KMS-11 (cell line): ENCODE data around the gene CTBP2.

Experiments used
- H2AFZ ChIP-seq: fragments of 200-600 bp; sonication (generic); 2 replicates; pipeline ENCODE4 v1.6.1; 2016; ENCODE audit warnings: antibody characterized with exemption, mixed run types, low read depth
- H3K27ac ChIP-seq: fragments of 200-600 bp; sonication (generic); 2 replicates; pipeline ENCODE4 v1.6.1; 2016; ENCODE audit warnings: mild to moderate bottlenecking, mixed run types
- H3K27me3 ChIP-seq: fragments of 200-600 bp; sonication (generic); 2 replicates; pipeline ENCODE4 v1.6.1; 2017; ENCODE audit warnings: mild to moderate bottlenecking, low read depth, mixed run types, moderate library complexity; ENCODE audit not compliant: insufficient read depth
- H3K36me3 ChIP-seq: fragments of 200-600 bp; sonication (generic); 2 replicates; pipeline ENCODE4 v1.6.1; 2017; ENCODE audit warnings: mild to moderate bottlenecking, mixed run types; ENCODE audit not compliant: insufficient read depth
- H3K4me1 ChIP-seq: fragments of 200-600 bp; sonication (generic); 2 replicates; pipeline ENCODE4 v1.6.1; 2016; ENCODE audit warnings: mild to moderate bottlenecking, low read depth, mixed run types; ENCODE audit not compliant: poor library complexity, severe bottlenecking
- H3K4me2 ChIP-seq: fragments of 200-600 bp; sonication (generic); 2 replicates; pipeline ENCODE4 v1.7.0; 2016; ENCODE audit warnings: mild to moderate bottlenecking, mixed run types
- H3K4me3 ChIP-seq: fragments of 200-600 bp; sonication (generic); IDR thresholded peaks from 2 replicates; pipeline ENCODE4 v1.6.1; 2017; ENCODE audit warnings: low read depth, low read length, mixed read lengths; ENCODE audit not compliant: insufficient read depth
- H3K79me2 ChIP-seq: fragments of 200-600 bp; sonication (generic); 2 replicates; pipeline ENCODE4 v1.6.1; 2016; ENCODE audit warnings: low read depth, mixed run types; ENCODE audit not compliant: insufficient read depth
- H3K9ac ChIP-seq: fragments of 200-600 bp; sonication (generic); 2 replicates; pipeline ENCODE4 v1.6.1; 2016; ENCODE audit warnings: mild to moderate bottlenecking, mixed run types
- H4K20me1 ChIP-seq: fragments of 200-600 bp; sonication (generic); 2 replicates; pipeline ENCODE4 v1.6.1; 2016; ENCODE audit warnings: mild to moderate bottlenecking, mixed run types; ENCODE audit not compliant: insufficient read depth
- TF ChIP-seq, protein P1 (sequence below): fragments of 200-600 bp; sonication (generic); conservative IDR thresholded peaks from 2 replicates; pipeline ENCODE4 v1.6.1; 2017; ENCODE audit warnings: low read depth, mild to moderate bottlenecking, antibody characterized with exemption, low read length, moderate library complexity, mixed read lengths

The CTBP2 gene

DNA sequence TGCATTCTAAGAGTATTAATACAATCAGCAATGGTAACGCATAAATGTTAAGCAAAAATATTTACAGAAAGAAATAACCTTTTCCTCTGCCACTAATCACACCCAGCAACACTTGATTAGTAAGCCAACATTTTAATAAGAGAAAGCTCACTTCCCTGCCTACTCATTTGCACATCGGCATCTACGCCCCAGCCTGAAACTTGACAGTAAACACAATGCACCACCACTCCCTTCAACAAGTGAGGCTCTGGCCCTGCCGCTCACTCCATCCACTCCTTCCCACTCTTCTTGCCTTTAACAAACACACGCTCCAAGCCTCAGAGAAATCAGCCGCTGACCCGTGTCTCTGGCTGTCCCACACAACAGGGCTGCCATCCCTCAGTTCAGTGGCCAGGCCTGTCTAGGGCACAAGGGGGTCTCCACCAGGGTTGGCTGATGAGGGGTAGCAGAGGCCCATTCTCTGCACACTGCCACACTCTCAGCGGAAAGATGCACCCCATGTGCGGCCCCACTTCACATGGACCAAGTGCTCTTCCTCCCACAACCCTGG lies 54.6 kb downstream of the CTBP2 start:
- Histone ChIP-seq H2AFZ (no peak overlapping the region), H3K9ac (no peak overlapping the region), H3K27ac (no peak overlapping the region), H3K79me2 (no peaks in the 10 kb centered on the region; the same call in 1 of the 2 replicates), H3K4me3 (no peak overlapping the region), H3K27me3 (no peaks in the 10 kb centered on the region), H4K20me1 (no peaks in the 10 kb centered on the region), H3K36me3 (0 out of 2 replicates have a peak, but pooled peaks cover 2% of the 10 kb centered on the region), H3K4me2 (no peak overlapping the region), H3K4me1 (no peaks in the 10 kb centered on the region)
- TF ChIP-seq, protein P1, sequence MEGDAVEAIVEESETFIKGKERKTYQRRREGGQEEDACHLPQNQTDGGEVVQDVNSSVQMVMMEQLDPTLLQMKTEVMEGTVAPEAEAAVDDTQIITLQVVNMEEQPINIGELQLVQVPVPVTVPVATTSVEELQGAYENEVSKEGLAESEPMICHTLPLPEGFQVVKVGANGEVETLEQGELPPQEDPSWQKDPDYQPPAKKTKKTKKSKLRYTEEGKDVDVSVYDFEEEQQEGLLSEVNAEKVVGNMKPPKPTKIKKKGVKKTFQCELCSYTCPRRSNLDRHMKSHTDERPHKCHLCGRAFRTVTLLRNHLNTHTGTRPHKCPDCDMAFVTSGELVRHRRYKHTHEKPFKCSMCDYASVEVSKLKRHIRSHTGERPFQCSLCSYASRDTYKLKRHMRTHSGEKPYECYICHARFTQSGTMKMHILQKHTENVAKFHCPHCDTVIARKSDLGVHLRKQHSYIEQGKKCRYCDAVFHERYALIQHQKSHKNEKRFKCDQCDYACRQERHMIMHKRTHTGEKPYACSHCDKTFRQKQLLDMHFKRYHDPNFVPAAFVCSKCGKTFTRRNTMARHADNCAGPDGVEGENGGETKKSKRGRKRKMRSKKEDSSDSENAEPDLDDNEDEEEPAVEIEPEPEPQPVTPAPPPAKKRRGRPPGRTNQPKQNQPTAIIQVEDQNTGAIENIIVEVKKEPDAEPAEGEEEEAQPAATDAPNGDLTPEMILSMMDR = no peak

DNA sequence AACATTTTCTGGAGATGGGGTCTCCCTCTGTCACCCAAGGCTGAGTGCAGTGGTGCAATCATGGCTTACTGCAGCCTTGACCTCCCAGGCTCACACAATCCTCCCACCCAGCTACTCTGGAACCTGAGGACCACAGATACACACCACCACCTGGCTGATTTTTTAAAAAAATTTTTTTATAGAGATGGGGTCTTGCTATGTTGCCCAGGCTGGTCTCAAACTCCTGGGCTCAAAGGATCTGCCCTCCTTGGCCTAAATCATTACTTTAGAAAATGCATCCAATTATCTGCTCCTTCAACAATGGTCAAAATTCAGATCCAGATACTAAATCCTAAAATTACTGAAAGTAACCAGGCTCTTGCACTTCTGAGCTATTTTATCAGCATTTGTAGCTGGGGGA lies 55.2 kb downstream of the CTBP2 start:
- H3K27me3 ChIP-seq = no peaks in the 10 kb centered on the region
- no peaks in the 10 kb centered on the region for H4K20me1 ChIP-seq
- 0 out of 2 replicates have a peak, but pooled peaks cover 2% of the 10 kb centered on the region for H3K36me3 ChIP-seq
- H3K4me3 ChIP-seq = no peak overlapping the region
- no peak overlapping the region for H3K9ac ChIP-seq
- H3K4me1 ChIP-seq = no peaks in the 10 kb centered on the region
- no peak overlapping the region for H3K27ac ChIP-seq
- no peak overlapping the region for H2AFZ ChIP-seq
- TF ChIP-seq, protein P1 = no peak
- H3K4me2 ChIP-seq = no peak overlapping the region
- H3K79me2 ChIP-seq = no peaks in the 10 kb centered on the region; the same call in 1 of the 2 replicates

DNA sequence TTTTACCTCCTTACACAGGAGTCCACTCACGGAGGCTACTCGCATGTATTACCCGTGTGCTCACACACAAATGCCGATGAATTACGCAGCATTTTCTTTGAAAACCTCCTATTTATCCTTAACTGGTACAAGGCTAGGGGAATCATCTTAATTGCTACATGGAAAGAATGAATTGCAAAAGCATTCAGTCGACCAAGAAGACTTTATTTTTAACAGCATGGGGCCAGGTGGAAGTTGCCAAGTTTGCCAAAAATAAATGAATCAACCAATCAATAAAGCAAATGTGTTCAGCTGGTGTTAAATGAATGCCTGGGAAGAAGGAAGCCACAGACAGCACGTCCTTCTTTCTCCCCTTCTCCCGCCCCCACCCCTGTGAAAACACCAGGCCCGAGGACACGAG lies 55.8 kb downstream of the CTBP2 start:
- Histone ChIP-seq H4K20me1 (no peaks in the 10 kb centered on the region), H3K27ac (no peak overlapping the region), H3K4me2 (no peak overlapping the region), H3K9ac (no peak overlapping the region), H3K36me3 (0 out of 2 replicates have a peak, but pooled peaks cover 2% of the 10 kb centered on the region), H3K27me3 (no peaks in the 10 kb centered on the region), H2AFZ (no peak overlapping the region), H3K4me1 (no peaks in the 10 kb centered on the region), H3K79me2 (no peaks in the 10 kb centered on the region; the same call in 1 of the 2 replicates), H3K4me3 (no peak overlapping the region)
- TF ChIP-seq, protein P1 = no peak

DNA sequence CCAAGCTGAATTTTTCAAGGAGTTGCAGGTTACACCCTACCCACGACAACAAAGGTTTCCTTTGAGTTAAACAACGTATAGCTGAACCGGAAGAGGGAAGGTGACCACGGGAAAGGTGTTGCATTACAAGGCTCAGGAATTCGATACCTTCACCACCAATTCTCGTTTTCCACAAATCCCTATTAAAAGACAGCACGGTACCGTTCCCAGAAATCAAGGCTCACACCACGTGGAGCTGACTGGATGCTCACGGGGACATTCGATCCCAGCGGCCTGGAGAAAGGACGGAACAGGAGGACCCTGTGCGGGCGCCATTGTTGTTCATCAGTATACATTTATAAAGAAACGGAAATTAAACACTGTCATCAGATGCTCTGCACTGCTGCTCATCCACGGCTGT lies 56.4 kb downstream of the CTBP2 start:
- TF ChIP-seq, protein P1 = no peak
- H3K79me2 ChIP-seq = no peaks in the 10 kb centered on the region; the same call in 1 of the 2 replicates
- no peaks in the 10 kb centered on the region for H4K20me1 ChIP-seq
- no peak overlapping the region for H3K4me2 ChIP-seq
- H3K4me3 ChIP-seq = no peak overlapping the region
- H3K9ac ChIP-seq = no peak overlapping the region
- H3K27ac ChIP-seq = no peak overlapping the region
- no peaks in the 10 kb centered on the region for H3K27me3 ChIP-seq
- no peaks in the 10 kb centered on the region for H3K4me1 ChIP-seq
- no peak overlapping the region for H2AFZ ChIP-seq
- H3K36me3 ChIP-seq = 0 out of 2 replicates have a peak, but pooled peaks cover 2% of the 10 kb centered on the region
